Gastrocnemius medialis (tissue), 4 donors: Measurements from ENCODE around the gene SLC9C1.

Experiments used
- POLR2A ChIP-seq, 2 donors: fragments of 450-650 bp; IDR thresholded peaks; one replicate each; pipeline ENCODE4 v1.6.1; 2017; ENCODE audit warnings: antibody characterized with exemption in 2 of 2, mild to moderate bottlenecking in 2 of 2, moderate library complexity in 2 of 2
- TF ChIP-seq, protein P1 (sequence below), 5 experiments: fragments of 450-650 bp in 3 of 5; fragments of 200-600 bp in 2 of 5; sonication (generic) in 2 of 5; IDR thresholded peaks in 4 of 5; conservative IDR thresholded peaks in 1 of 5; 1 replicate in 4 of 5; 2 replicates in 1 of 5; pipeline ENCODE4 v1.5.1; 2016 to 2019; ENCODE audit warnings: antibody characterized with exemption in 5 of 5, mild to moderate bottlenecking in 3 of 5, moderate library complexity in 3 of 5

DNA sequence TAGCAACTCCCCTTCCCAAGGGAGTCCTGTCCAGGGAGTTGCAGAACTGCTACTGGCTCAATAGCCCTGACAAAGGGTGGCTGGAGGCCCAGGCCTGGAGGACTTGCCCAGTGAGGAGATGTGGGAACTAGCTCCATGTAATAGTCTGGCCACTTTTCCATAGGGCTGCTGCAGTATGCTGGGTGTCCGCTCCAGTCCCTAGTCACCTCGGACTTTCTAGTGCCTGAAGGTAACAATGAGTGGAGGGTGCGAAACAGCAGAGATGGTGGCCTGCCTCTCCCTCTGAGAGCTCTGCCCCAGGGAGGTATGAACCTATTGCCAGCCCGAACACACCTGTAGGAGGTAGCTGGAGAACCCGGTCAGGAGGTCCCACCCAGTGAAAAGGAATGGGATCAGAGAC lies 119.0 kb downstream of the SLC9C1 start:
- TF ChIP-seq, protein P1, sequence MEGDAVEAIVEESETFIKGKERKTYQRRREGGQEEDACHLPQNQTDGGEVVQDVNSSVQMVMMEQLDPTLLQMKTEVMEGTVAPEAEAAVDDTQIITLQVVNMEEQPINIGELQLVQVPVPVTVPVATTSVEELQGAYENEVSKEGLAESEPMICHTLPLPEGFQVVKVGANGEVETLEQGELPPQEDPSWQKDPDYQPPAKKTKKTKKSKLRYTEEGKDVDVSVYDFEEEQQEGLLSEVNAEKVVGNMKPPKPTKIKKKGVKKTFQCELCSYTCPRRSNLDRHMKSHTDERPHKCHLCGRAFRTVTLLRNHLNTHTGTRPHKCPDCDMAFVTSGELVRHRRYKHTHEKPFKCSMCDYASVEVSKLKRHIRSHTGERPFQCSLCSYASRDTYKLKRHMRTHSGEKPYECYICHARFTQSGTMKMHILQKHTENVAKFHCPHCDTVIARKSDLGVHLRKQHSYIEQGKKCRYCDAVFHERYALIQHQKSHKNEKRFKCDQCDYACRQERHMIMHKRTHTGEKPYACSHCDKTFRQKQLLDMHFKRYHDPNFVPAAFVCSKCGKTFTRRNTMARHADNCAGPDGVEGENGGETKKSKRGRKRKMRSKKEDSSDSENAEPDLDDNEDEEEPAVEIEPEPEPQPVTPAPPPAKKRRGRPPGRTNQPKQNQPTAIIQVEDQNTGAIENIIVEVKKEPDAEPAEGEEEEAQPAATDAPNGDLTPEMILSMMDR (IDR thresholded peaks at IDR 0.05 in 4 of 5, conservative IDR thresholded peaks at IDR 0.05 in 1 of 5): no peak
- TF ChIP-seq POLR2A (IDR thresholded peaks at IDR 0.05): no peak
